Aorta (tissue), 5 donors: ENCODE data around the gene NPAS2. TPM values are rescaled to one million over a fixed set of nuclear protein-coding genes. Genes with fewer than 3 reads are reported as not detected.

ENCODE experiments used
- ATAC-seq: fragments of 200-7000 bp; cut with Tn5 transposase; one replicate; pipeline ENCODE4 v1.9.1; 2022; ENCODE audit warnings: moderate library complexity; ENCODE audit not compliant: low FRiP score
- DNase-seq, 2 donors: peaks; one replicate each; pipeline ENCODE4 v3.0.0-alpha.2; 2020
- H3K27ac ChIP-seq, 2 donors: one replicate each; pipeline ENCODE4 v1.5.1; 2013; ENCODE audit warnings: low read length in 2 of 2, mild to moderate bottlenecking in 2 of 2, moderate library complexity in 2 of 2, control low read depth in 1 of 2, inconsistent platforms in 1 of 2, low read depth in 1 of 2
- H3K27me3 ChIP-seq, 2 donors: one replicate each; pipeline ENCODE4 v1.6.1; 2013; ENCODE audit warnings: control low read depth in 1 of 2, low read length in 1 of 2, mild to moderate bottlenecking in 1 of 2, moderate library complexity in 1 of 2; ENCODE audit not compliant: insufficient read depth in 2 of 2, control insufficient read depth in 1 of 2
- H3K36me3 ChIP-seq, 2 donors: one replicate each; pipeline ENCODE4 v1.6.1; 2013; ENCODE audit warnings: control low read depth in 1 of 2, low read length in 1 of 2, mild to moderate bottlenecking in 1 of 2; ENCODE audit not compliant: insufficient read depth in 2 of 2, control insufficient read depth in 1 of 2
- H3K4me1 ChIP-seq, 2 donors: one replicate each; pipeline ENCODE4 v1.6.1; 2013; ENCODE audit warnings: low read length in 2 of 2, control low read depth in 1 of 2, mild to moderate bottlenecking in 1 of 2, moderate library complexity in 1 of 2; ENCODE audit not compliant: insufficient read depth in 2 of 2, control insufficient read depth in 1 of 2
- H3K4me3 ChIP-seq, 2 donors: one replicate each; pipeline ENCODE4 v1.5.1; 2013; ENCODE audit warnings: low read length in 2 of 2, control low read depth in 1 of 2, mild to moderate bottlenecking in 1 of 2
- H3K9me3 ChIP-seq: one replicate; pipeline ENCODE4 v1.6.1; 2013; ENCODE audit warnings: mild to moderate bottlenecking, low read length; ENCODE audit not compliant: control insufficient read depth
- WGBS, 2 donors: extraction: QIAGEN DNeasy Blood & Tissue Kit; methylation state at CpG; one replicate each; pipeline ENCODE4 v1.1.7; 2013; 5-methylcytosine and 5-hydroxymethylcytosine counted together
- intact Hi-C, 2 donors: fragments of 100-400 bp; cut with DNase I; formaldehyde crosslinking; loops; one replicate each; pipeline versions ENCODE4 v1.14.2 to v1.15.0; 2022
- polyA plus RNA-seq, 2 donors: library from polyadenylated mRNA; stranded (reverse); fragments of 200-250 nt; gene quantifications; one replicate each; pipeline ENCODE4 v1.2.3, GENCODE V29; 2013
- total RNA-seq, 2 donors: library from RNA; stranded (reverse); fragmentation: NEBNext Ultra II Directional; extraction: Animal tissue kit (Norgen Biotek cat#: 25700); gene quantifications; one replicate each; pipeline ENCODE4 v1.2.1, GENCODE V29; 2021
- donor health status: healthy with polysubstance abuse.
- donor health status: Bipolar disorder and iron deficiency.
- donor health status: DM: no; HTN: no; CAD: no.
- donor health status: DM: no; HTN: no; CAD: no.
- donor health status: DM: yes; HTN: yes; CAD: no.

The NPAS2 gene
- total and polyA plus RNA-seq, 4 donors = 7.8 to 42.0 (median 24.2) TPM

DNA sequence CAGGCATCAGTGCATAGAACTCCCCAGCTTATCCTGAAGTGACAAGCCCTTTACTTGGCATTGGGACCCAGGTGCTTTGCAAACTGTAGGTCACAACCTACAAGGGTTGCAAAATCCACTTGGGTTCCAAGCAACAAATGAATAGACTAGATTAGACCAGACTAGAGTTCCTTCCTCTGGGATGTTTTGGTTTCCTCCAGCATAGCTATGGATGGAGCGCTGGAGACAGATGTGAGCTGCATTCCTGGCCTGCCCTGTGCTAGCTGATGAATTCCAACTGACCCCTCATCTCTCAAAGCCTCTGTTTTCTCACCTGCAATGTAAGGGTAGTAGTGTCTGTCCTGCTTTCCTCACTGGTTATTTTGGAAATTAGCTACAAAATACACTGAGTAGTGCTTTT is 86.2 kb downstream of the NPAS2 start:
- WGBS, 2 donors = 88 to 97% methylated on average over 1 of the region's 1 CpG

DNA sequence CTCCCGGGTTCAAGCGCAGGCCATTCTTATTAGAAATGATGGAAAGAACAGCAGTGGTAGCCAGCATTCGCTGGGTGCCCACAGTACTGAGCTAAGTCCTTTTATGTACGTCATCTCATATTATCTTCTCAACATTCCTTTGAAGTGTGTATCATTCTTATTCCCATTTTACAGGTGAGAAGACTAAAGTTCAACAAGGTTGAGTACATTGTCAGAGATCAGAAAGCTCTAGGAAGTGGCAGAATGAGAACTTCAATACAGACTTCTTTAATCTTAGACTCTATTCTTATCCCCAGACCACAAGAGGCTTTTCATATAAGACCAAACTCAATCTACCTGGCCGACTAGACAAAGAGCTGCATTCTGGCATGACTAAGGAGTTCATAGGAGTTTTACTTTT is 86.7 kb downstream of the NPAS2 start:
- H3K27ac ChIP-seq = no peak overlapping the region
- WGBS, 2 donors = 93% methylated on average over 5 of the region's 5 CpGs
- no peaks in the 10 kb centered on the region for H3K4me1 ChIP-seq
- H3K27me3 ChIP-seq = no peaks in the 10 kb centered on the region
- H3K4me3 ChIP-seq = no peak overlapping the region
- ATAC-seq (no peak), DNase-seq (no peak)
- no peaks in the 10 kb centered on the region for H3K9me3 ChIP-seq
- H3K36me3 ChIP-seq = peaks cover 0 to 1% of the 10 kb centered on the region in 2 donors
- intact Hi-C loops = no loop called here

More for the DNA sequence above, 86.2 kb downstream of the NPAS2 start:
- ATAC-seq = no peak
- Histone ChIP-seq H3K4me3 (no peak overlapping the region), H3K9me3 (no peaks in the 10 kb centered on the region), H3K27me3 (no peaks in the 10 kb centered on the region), H3K27ac (no peak overlapping the region), H3K4me1 (no peaks in the 10 kb centered on the region), H3K36me3 (peaks cover 0 to 1% of the 10 kb centered on the region in 2 donors)
- intact Hi-C loops = no loop called here
- no peak for DNase-seq

DNA sequence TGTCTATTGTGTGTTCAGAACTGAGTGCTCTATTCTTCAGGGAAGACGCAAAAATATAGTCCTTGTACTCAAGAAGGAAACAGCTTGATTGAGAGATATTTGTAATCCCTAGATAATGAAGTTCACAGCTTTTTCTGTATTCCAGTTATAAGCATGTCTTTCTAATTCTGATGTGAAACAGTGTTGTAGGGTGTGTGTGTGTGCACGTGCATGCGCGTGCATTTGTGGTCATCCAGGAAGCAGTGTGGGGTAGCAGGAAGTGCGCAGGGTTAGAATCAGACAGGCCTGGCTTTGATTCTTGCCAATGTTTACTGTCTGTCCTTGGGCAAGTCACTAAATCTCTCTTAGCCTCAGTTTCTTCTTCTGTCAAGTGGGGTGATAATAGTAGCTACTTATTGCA is 87.9 kb downstream of the NPAS2 start:
- DNase-seq = no peak
- Histone ChIP-seq H3K9me3 (no peaks in the 10 kb centered on the region), H3K4me3 (no peak overlapping the region), H3K4me1 (no peaks in the 10 kb centered on the region), H3K27ac (no peak overlapping the region), H3K27me3 (no peaks in the 10 kb centered on the region), H3K36me3 (peaks cover 0 to 1% of the 10 kb centered on the region in 2 donors)
- 90 to 91% methylated on average over 5 of the region's 5 CpGs for WGBS, 2 donors
- ATAC-seq = no peak
- intact Hi-C loops = no loop called here

DNA sequence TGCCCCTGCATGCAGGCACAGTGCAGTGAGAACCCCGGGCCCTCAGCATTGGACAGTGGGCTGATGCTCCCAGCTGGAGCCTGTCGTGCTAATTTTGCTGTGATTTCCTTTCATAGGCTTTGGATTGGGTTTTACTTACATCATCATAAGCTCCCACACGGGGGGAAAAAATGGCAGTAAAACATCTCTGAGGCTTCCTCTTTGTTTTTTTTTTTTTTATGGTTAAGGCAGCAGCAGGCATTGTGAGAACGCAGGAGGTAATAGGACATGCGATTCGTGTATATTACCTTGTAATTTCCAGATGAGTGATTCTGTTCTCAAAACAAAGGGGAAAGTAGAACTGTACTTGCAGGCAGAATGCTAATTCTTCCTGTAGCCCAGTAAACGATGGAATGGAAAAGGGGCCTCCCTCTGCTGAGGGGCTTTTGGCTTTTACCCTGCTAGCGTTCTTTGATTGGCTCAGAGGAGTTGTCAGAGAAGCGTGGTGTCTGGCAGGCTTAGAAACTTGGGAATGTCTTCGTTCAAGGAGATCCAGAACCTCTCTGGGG is 89.7 kb downstream of the NPAS2 start:
- WGBS, 2 donors = 69 to 77% methylated on average over 10 of the region's 10 CpGs
- Histone ChIP-seq H3K27me3 (no peaks in the 10 kb centered on the region), H3K27ac (no peak overlapping the region), H3K9me3 (no peaks in the 10 kb centered on the region), H3K4me3 (no peak overlapping the region), H3K36me3 (peaks cover 0 to 4% of the 10 kb centered on the region in 2 donors), H3K4me1 (no peaks in the 10 kb centered on the region)
- DNase-seq (no peak), ATAC-seq (no peak)
- intact Hi-C loops = no loop called here

DNA sequence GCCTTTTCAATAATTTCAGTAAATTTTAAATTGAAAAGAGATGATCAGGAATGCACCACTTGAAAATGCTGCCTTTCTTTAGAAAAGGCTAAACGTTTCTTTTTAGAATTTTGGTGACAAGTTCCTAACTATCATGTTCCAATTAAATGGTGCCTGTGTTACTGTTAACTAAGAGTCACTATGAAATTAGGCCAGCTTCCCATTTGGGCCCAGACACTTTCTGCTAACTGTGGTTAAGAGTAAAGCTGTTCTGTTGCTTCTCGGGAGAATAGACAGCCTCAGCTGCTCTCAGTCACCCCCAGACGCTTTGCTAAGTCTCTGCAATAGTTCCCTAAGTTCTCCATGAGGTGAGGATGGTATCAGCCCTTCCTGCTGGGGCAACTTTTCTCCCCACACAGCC is 90.2 kb downstream of the NPAS2 start:
- Histone ChIP-seq H3K9me3 (no peaks in the 10 kb centered on the region), H3K27ac (no peak overlapping the region), H3K36me3 (peaks cover 0 to 4% of the 10 kb centered on the region in 2 donors), H3K27me3 (no peaks in the 10 kb centered on the region), H3K4me1 (no peaks in the 10 kb centered on the region), H3K4me3 (no peak overlapping the region)
- WGBS, 2 donors = 84 to 87% methylated on average over 3 of the region's 3 CpGs
- ATAC-seq (no peak), DNase-seq (no peak)
- intact Hi-C loops = no loop called here

DNA sequence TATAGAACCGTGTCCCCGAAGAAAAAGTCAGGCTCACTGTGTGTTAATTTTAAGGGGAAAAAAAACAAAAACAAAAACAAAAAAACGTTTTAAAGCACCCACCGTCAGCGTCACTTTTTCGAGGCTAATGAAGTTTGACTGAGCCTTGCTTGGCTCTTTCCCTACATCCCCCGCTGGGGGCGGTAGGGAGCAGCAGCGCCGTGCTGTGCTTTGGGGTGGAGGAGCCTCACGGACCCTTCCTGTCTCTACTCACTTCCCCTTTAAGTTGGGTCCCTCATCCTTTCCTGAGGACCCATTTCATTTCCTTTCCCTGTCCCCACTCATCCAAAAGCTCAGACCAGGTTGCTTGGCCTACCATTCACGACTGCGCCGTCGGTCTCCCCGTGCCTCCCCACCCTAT is 99.4 kb downstream of the NPAS2 start:
- ATAC-seq = no peak
- intact Hi-C loops = no loop called here
- no peak for DNase-seq
- no peaks in the 10 kb centered on the region for H3K36me3 ChIP-seq
- H3K27me3 ChIP-seq = no peaks in the 10 kb centered on the region
- no peak overlapping the region for H3K4me3 ChIP-seq
- 60 to 61% methylated on average over 16 of the region's 16 CpGs for WGBS, 2 donors
- H3K9me3 ChIP-seq = no peaks in the 10 kb centered on the region
- H3K4me1 ChIP-seq = peaks cover 0 to 2% of the 10 kb centered on the region in 2 donors
- no peak overlapping the region for H3K27ac ChIP-seq

DNA sequence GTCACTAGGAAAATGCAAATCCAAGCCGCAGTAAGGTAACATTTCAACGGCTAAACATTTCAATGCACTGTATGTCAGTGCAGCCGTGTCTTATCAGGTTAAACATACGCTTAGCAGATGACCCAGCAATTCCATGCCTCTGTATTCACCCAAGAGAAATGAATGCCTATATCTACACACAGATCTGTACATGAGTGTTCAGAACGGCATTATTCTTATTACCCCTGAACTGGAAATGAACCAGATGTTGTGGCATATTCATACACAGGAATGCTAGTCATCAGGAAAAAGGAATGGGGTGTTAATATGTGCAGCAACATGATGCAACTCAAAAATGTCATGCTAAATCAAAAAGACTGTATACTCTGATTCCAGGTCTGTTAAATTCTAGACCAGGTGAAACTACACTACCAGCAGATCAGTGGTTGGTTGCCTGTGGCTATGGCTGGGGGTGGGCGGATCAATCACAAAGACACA is 101.8 kb downstream of the NPAS2 start:
- H3K27me3 ChIP-seq = no peaks in the 10 kb centered on the region
- peaks cover 0 to 2% of the 10 kb centered on the region in 2 donors for H3K4me1 ChIP-seq
- WGBS, 2 donors = 77 to 92% methylated on average over 6 of the region's 6 CpGs
- no peak overlapping the region for H3K4me3 ChIP-seq
- intact Hi-C loops = no loop called here
- no peak overlapping the region for H3K27ac ChIP-seq
- H3K36me3 ChIP-seq = no peaks in the 10 kb centered on the region
- ATAC-seq = no peak
- H3K9me3 ChIP-seq = no peaks in the 10 kb centered on the region
- no peak for DNase-seq

DNA sequence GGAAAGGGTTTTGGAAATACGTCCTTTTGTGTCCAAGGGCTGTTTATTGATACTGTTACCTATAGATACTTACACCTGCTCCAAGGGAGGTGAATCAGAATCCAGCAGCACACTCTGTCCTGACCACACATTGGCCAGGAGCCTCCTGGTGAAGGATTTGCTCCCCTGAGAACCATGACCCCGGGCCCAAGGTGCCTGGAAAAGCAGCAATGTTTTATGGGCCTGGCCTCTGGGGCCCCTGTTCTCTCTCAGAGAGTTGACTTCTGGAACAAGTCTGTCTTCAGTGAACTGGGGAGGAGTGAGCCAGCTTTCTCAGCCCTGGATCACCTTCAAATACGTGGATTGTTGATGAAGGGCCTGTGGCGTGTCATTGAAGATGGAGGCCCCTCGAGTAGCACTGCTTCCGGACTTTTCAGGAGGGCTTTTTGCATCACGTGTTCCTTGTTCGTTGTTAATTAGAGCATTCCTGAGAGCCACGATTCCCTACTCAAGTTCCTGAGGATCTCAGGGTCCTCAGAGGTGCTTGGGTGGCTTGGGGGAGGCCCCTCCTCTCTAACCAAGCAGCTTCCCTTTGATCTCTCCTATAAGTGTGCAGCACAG is 103.6 kb downstream of the NPAS2 start:
- intact Hi-C loops = no loop called here
- peaks cover 0 to 2% of the 10 kb centered on the region in 2 donors for H3K4me1 ChIP-seq
- peak overlapping the region in 1 of 2 donors; percentile 10 for H3K27ac ChIP-seq
- no peaks in the 10 kb centered on the region for H3K27me3 ChIP-seq
- no peak overlapping the region for H3K4me3 ChIP-seq
- no peaks in the 10 kb centered on the region for H3K9me3 ChIP-seq
- 66 to 72% methylated on average over 9 of the region's 9 CpGs for WGBS, 2 donors
- DNase-seq (no peak), ATAC-seq (no peak)
- no peaks in the 10 kb centered on the region for H3K36me3 ChIP-seq

DNA sequence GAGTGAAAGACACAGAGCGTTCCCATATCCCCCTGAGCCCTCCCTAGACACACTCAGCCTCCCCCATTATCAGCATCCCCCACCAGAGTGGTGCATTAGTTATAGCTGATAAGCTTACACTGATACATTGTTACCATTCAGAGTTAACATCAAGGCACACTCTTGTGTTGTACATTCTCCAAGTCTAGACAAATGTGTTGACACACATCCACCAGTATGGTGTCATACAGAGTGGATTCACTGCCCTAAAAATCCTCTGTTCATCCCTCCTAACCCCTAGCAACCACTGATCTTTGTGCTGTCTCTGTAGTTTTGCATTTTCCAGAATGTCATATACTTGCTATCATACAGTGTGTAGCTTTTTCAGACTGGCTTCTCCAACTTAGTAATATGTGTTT is 104.2 kb downstream of the NPAS2 start:
- H3K9me3 ChIP-seq = no peaks in the 10 kb centered on the region
- H3K27me3 ChIP-seq = no peaks in the 10 kb centered on the region
- intact Hi-C loops = no loop called here
- H3K4me1 ChIP-seq = peaks cover 0 to 2% of the 10 kb centered on the region in 2 donors
- DNase-seq (no peak), ATAC-seq (peak; percentile 54)
- no peaks in the 10 kb centered on the region for H3K36me3 ChIP-seq
- 77 to 84% methylated on average over 1 of the region's 1 CpG for WGBS, 2 donors
- peak overlapping the region; percentile 92 to 97 for H3K27ac ChIP-seq
- peak overlapping the region in 1 of 2 donors; percentile 44 for H3K4me3 ChIP-seq
